GM23338 (cell line): Measurements from ENCODE around the gene POLR1E. TPM values are rescaled to one million over a fixed set of nuclear protein-coding genes. Genes with fewer than 3 reads are reported as not detected.

ENCODE experiments used
- ATAC-seq: fragments of 200-7000 bp; cut with Tn5 transposase; 3 replicates; pipeline ENCODE4 v1.9.1; 2020
- DNase-seq: peaks from one replicate; pipeline ENCODE4 v3.0.0-alpha.2; 2015; ENCODE audit warnings: low spot score
- H2AFZ ChIP-seq: fragments of 200-600 bp; sonication (generic); 2 replicates; pipeline ENCODE4 v1.8.0; 2016; ENCODE audit warnings: antibody characterized with exemption, mild to moderate bottlenecking, moderate library complexity
- H3F3A ChIP-seq: fragments of 200-600 bp; sonication (generic); replicated peaks from 2 replicates; pipeline ENCODE4 v1.8.0; 2017; ENCODE audit warnings: antibody characterized with exemption, mixed run types, low read depth
- H3K27ac ChIP-seq: fragments of 200-600 bp; sonication (generic); 2 replicates; pipeline ENCODE4 v1.6.1; 2016; ENCODE audit warnings: low read depth
- H3K27me3 ChIP-seq: fragments of 200-600 bp; sonication (generic); 2 replicates; pipeline ENCODE4 v1.8.0; 2016; ENCODE audit warnings: mild to moderate bottlenecking, mixed run types, moderate library complexity; ENCODE audit not compliant: insufficient read depth
- H3K36me3 ChIP-seq: fragments of 200-600 bp; sonication (generic); 2 replicates; pipeline ENCODE4 v1.8.0; 2016; ENCODE audit warnings: mild to moderate bottlenecking; ENCODE audit not compliant: insufficient read depth
- H3K4me1 ChIP-seq: fragments of 200-600 bp; sonication (generic); 2 replicates; pipeline ENCODE4 v1.8.0; 2016; ENCODE audit warnings: mild to moderate bottlenecking, moderate library complexity; ENCODE audit not compliant: insufficient read depth
- H3K4me2 ChIP-seq: fragments of 200-600 bp; sonication (generic); 2 replicates; pipeline ENCODE4 v1.7.1; 2017; ENCODE audit warnings: mixed run types
- H3K4me3 ChIP-seq: fragments of 200-600 bp; sonication (generic); 2 replicates; pipeline ENCODE4 v1.6.1; 2016; ENCODE audit warnings: mixed run types
- H3K79me2 ChIP-seq: fragments of 200-600 bp; sonication (generic); replicated peaks from 2 replicates; pipeline ENCODE4 v1.8.0; 2017; ENCODE audit warnings: mild to moderate bottlenecking; ENCODE audit not compliant: insufficient read depth
- H3K9me2 ChIP-seq: fragments of 200-600 bp; sonication (generic); 2 replicates; pipeline ENCODE4 v1.8.0; 2017; ENCODE audit not compliant: insufficient read depth
- H4K20me1 ChIP-seq: fragments of 200-600 bp; sonication (generic); replicated peaks from 2 replicates; pipeline ENCODE4 v1.8.0; 2017; ENCODE audit warnings: mild to moderate bottlenecking; ENCODE audit not compliant: insufficient read depth
- H3K27ac Mint-ChIP-seq: 2 replicates; pipeline ENCODE4 v1.8.0; 2020; ENCODE audit warnings: inconsistent platforms, mild to moderate bottlenecking, moderate library complexity, mixed read lengths
- H3K27me3 Mint-ChIP-seq: 3 replicates; pipeline ENCODE4 v1.8.0; 2022; ENCODE audit warnings: low read depth, mild to moderate bottlenecking, moderate library complexity, mixed read lengths, inconsistent platforms; ENCODE audit not compliant: insufficient read depth, poor library complexity
- H3K36me3 Mint-ChIP-seq: 3 replicates; pipeline ENCODE4 v1.8.0; 2021; ENCODE audit warnings: low read depth, mild to moderate bottlenecking, inconsistent platforms, moderate library complexity, mixed read lengths
- H3K4me1 Mint-ChIP-seq: 3 replicates; pipeline ENCODE4 v1.8.0; 2020; ENCODE audit warnings: mild to moderate bottlenecking, inconsistent platforms, mixed read lengths
- H3K4me3 Mint-ChIP-seq: 3 replicates; pipeline ENCODE4 v1.8.0; 2021; ENCODE audit warnings: moderate library complexity, mild to moderate bottlenecking, inconsistent platforms, mixed read lengths
- H3K9me3 Mint-ChIP-seq: 3 replicates; pipeline ENCODE4 v1.8.0; 2020; ENCODE audit warnings: moderate library complexity, mild to moderate bottlenecking, inconsistent platforms, mixed read lengths
- CTCF ChIP-seq, 2 experiments: fragments of 200-600 bp in 1 of 2; sonication (generic) in 1 of 2; conservative IDR thresholded peaks; 2 replicates each; pipeline versions ENCODE4 v1.5.1 to v1.6.1; 2016 to 2017; ENCODE audit warnings: antibody characterized with exemption in 2 of 2, low read depth in 2 of 2, mild to moderate bottlenecking in 2 of 2, moderate library complexity in 1 of 2
- ETS1 ChIP-seq: IDR thresholded peaks from 2 replicates; pipeline ENCODE4 v1.6.1; 2016; ENCODE audit warnings: antibody characterized with exemption
- JUNB ChIP-seq: IDR thresholded peaks from one replicate; pipeline ENCODE4 v1.6.1; 2016; ENCODE audit warnings: antibody characterized with exemption; ENCODE audit not compliant: unreplicated experiment
- NANOG ChIP-seq: IDR thresholded peaks from 2 replicates; pipeline ENCODE4 v1.6.1; 2016; ENCODE audit warnings: antibody characterized with exemption, borderline replicate concordance
- ZNF462 ChIP-seq: fragments of 250-450 bp; sonication (Bioruptor Pico); IDR thresholded peaks from 2 replicates; pipeline ENCODE4 v1.5.0; 2020; ENCODE audit warnings: mild to moderate bottlenecking, moderate library complexity
- polyA plus RNA-seq: library from polyadenylated mRNA; unstranded; fragments of >200 nt; fragmentation: Nextera tagmentation; extraction: Ambion mirVana; gene quantifications from 2 replicates; pipeline ENCODE4 v1.2.1, GENCODE V29; 2016
- total RNA-seq: library from RNA; depleted of rRNA; stranded (reverse); fragments of >200 nt; shearing (Covaris generic); gene quantifications from 2 replicates; pipeline ENCODE4 v1.2.3, GENCODE V29; 2014

POLR1E gene
- total and polyA plus RNA-seq, 2 experiments from 2014 or later = 19.2 to 45.5 TPM

- Histone ChIP-seq H3K27me3 (no peaks in the 10 kb centered on the region), H3K36me3 (no peaks in the 10 kb centered on the region), H3K27ac (no peak overlapping the region; the same call in 1 of the 2 replicates), H3K4me3 (no peak overlapping the region), H3K4me1 (peaks cover 8% of the 10 kb centered on the region; the same call in 1 of the 2 replicates), H3F3A (peaks cover 3% of the 10 kb centered on the region; the same call in 1 of the 2 replicates), H3K9me2 (no peaks in the 10 kb centered on the region), H3K79me2 (peaks cover 97% of the 10 kb centered on the region), H2AFZ (no peak overlapping the region), H4K20me1 (peaks cover 69% of the 10 kb centered on the region), H3K4me2 (no peak overlapping the region)
- no peak overlapping the region for H3K4me3 Mint-ChIP-seq
- H3K36me3 Mint-ChIP-seq = peaks cover 14% of the 10 kb centered on the region; the same call in 2 of the 3 replicates
- no peaks in the 10 kb centered on the region for H3K27me3 Mint-ChIP-seq
- DNase-seq = no peak
- H3K27ac Mint-ChIP-seq = peak overlapping the region; percentile 23; the same call in 1 of the 2 replicates
- no peak for ATAC-seq
- H3K9me3 Mint-ChIP-seq = no peaks in the 10 kb centered on the region
- no peak for TF ChIP-seq NANOG
- 0 out of 4 replicates have a peak, but pooled peaks of 1 of the 2 experiments have one; percentile 5 for TF ChIP-seq CTCF (conservative IDR thresholded peaks at IDR 0.05; ENCODE audit: low read depth in 2 of 2)
- H3K4me1 Mint-ChIP-seq = peaks cover 26% of the 10 kb centered on the region
Observed at GRCh38 chr9:37449862-37450632, 35.7 kb upstream of the POLR1E start.

GRCh38 chr9:37451628-37452027 is 34.1 kb upstream of the POLR1E start:
- peaks cover 3% of the 10 kb centered on the region; the same call in 1 of the 2 replicates for H3F3A ChIP-seq
- no peaks in the 10 kb centered on the region for H3K27me3 Mint-ChIP-seq
- H3K36me3 Mint-ChIP-seq = peaks cover 18% of the 10 kb centered on the region; the same call in 2 of the 3 replicates
- H3K4me1 ChIP-seq = peaks cover 9% of the 10 kb centered on the region; the same call in 1 of the 2 replicates
- no peaks in the 10 kb centered on the region for H3K27me3 ChIP-seq
- TF ChIP-seq CTCF (conservative IDR thresholded peaks at IDR 0.05; ENCODE audit: low read depth in 2 of 2) (no peak), ZNF462 (CRISPR knock-in tag) (no peak), JUNB (no peak), ETS1 (no peak)
- H3K27ac ChIP-seq = no peak overlapping the region
- no peaks in the 10 kb centered on the region for H3K36me3 ChIP-seq
- H3K79me2 ChIP-seq = peaks cover 100% of the 10 kb centered on the region
- ATAC-seq (no peak), DNase-seq (no peak)
- no peak overlapping the region for H3K27ac Mint-ChIP-seq
- no peak overlapping the region for H3K4me2 ChIP-seq
- no peaks in the 10 kb centered on the region for H3K9me3 Mint-ChIP-seq
- no peak overlapping the region for H3K4me3 ChIP-seq
- no peaks in the 10 kb centered on the region for H3K9me2 ChIP-seq
- no peak overlapping the region for H2AFZ ChIP-seq
- peaks cover 30% of the 10 kb centered on the region for H3K4me1 Mint-ChIP-seq
- no peak overlapping the region for H3K4me3 Mint-ChIP-seq
- H4K20me1 ChIP-seq = peaks cover 72% of the 10 kb centered on the region
